Measurements from ENCODE around the gene CDSN. TPM values are rescaled to one million over a fixed set of nuclear protein-coding genes. Genes with fewer than 3 reads are reported as not detected.

The CDSN gene
- polyA plus RNA-seq, 2 of the 4 experiments (the other 2 are of a cell fraction): not detected

DNA sequence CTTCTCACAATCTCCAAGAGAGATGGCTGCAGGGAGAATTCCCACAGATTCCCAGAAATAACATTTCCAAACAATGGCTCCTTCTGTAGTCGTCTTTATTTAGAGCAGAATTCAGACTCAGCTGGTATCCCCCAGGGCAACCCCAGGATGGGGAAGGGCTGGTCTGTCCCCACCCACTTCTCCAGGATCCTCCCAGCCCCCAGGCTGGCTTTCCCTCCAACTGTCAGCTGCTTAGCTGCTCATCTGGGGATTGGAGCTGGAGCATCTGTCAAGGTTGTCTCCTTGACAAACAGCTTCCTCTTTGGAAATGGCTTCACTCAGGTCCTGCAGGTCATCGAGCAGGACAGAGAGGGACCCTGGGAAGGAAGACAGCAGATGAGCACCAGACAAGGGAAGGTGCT lies 22.1 kb upstream of the CDSN start:
- H3K4me2 ChIP-seq: no peak overlapping the region
- H3K27ac ChIP-seq: no peak overlapping the region
- DNase-seq (ENCODE audit: low read depth in 1 of 2, low spot score in 1 of 2) (no peak), ATAC-seq (no peak), FAIRE-seq (no peak)
- H3K9me3 ChIP-seq: no peaks in the 10 kb centered on the region
- WGBS (ENCODE audit: missing lambda C conversion rate): 58% methylated on average over 2 of the region's 2 CpGs
- H3K4me3 ChIP-seq: no peak overlapping the region
- ChIA-PET CTCF (interaction anchor here (0.9 to 2.3 kb wide), 3 partner anchors 10 to 224 kb away, joined by 3 to 5 read pairs (median 3); no protein-coding TSS in a partner anchor), POLR2A (no interaction called here)
- TF ChIP-seq ESRRA (IDR thresholded peaks at IDR 0.05; ENCODE audit: borderline replicate concordance, low read length) (no peak), BHLHE40 (IDR thresholded peaks at IDR 0.05; ENCODE audit: low read depth, low read length) (no peak), CHD4 (IDR thresholded peaks at IDR 0.05; ENCODE audit: borderline replicate concordance) (no peak), MYC (IDR thresholded peaks at IDR 0.05; ENCODE audit: borderline replicate concordance, low read length) (no peak), KDM5A (IDR thresholded peaks at IDR 0.05) (no peak), SREBF2 (IDR thresholded peaks at IDR 0.05) (no peak), EHMT2 (IDR thresholded peaks at IDR 0.05; ENCODE audit: low read depth) (no peak), NFE2L2 (conservative IDR thresholded peaks at IDR 0.05; ENCODE audit: low read length) (no peak), TFCP2L1 (CRISPR knock-in tag; IDR thresholded peaks at IDR 0.05) (no peak), EHF (CRISPR knock-in tag; IDR thresholded peaks at IDR 0.05) (no peak), SMC3 (IDR thresholded peaks at IDR 0.05) (no peak), ZNF302 (CRISPR knock-in tag; IDR thresholded peaks at IDR 0.05) (no peak), RAD21 (conservative IDR thresholded peaks at IDR 0.05 in 1 of 2, IDR thresholded peaks at IDR 0.05 in 1 of 2) (no peak)
- TF ChIP-seq, protein P1, sequence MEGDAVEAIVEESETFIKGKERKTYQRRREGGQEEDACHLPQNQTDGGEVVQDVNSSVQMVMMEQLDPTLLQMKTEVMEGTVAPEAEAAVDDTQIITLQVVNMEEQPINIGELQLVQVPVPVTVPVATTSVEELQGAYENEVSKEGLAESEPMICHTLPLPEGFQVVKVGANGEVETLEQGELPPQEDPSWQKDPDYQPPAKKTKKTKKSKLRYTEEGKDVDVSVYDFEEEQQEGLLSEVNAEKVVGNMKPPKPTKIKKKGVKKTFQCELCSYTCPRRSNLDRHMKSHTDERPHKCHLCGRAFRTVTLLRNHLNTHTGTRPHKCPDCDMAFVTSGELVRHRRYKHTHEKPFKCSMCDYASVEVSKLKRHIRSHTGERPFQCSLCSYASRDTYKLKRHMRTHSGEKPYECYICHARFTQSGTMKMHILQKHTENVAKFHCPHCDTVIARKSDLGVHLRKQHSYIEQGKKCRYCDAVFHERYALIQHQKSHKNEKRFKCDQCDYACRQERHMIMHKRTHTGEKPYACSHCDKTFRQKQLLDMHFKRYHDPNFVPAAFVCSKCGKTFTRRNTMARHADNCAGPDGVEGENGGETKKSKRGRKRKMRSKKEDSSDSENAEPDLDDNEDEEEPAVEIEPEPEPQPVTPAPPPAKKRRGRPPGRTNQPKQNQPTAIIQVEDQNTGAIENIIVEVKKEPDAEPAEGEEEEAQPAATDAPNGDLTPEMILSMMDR (IDR thresholded peaks at IDR 0.05): no peak
- TF ChIP-seq, protein P2, sequence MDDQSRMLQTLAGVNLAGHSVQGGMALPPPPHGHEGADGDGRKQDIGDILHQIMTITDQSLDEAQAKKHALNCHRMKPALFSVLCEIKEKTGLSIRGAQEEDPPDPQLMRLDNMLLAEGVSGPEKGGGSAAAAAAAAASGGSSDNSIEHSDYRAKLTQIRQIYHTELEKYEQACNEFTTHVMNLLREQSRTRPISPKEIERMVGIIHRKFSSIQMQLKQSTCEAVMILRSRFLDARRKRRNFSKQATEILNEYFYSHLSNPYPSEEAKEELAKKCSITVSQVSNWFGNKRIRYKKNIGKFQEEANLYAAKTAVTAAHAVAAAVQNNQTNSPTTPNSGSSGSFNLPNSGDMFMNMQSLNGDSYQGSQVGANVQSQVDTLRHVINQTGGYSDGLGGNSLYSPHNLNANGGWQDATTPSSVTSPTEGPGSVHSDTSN (IDR thresholded peaks at IDR 0.05): no peak
- TF ChIP-seq, protein P3, sequence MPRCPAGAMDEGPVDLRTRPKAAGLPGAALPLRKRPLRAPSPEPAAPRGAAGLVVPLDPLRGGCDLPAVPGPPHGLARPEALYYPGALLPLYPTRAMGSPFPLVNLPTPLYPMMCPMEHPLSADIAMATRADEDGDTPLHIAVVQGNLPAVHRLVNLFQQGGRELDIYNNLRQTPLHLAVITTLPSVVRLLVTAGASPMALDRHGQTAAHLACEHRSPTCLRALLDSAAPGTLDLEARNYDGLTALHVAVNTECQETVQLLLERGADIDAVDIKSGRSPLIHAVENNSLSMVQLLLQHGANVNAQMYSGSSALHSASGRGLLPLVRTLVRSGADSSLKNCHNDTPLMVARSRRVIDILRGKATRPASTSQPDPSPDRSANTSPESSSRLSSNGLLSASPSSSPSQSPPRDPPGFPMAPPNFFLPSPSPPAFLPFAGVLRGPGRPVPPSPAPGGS (IDR thresholded peaks at IDR 0.05): no peak
- TF ChIP-seq, protein P4, sequence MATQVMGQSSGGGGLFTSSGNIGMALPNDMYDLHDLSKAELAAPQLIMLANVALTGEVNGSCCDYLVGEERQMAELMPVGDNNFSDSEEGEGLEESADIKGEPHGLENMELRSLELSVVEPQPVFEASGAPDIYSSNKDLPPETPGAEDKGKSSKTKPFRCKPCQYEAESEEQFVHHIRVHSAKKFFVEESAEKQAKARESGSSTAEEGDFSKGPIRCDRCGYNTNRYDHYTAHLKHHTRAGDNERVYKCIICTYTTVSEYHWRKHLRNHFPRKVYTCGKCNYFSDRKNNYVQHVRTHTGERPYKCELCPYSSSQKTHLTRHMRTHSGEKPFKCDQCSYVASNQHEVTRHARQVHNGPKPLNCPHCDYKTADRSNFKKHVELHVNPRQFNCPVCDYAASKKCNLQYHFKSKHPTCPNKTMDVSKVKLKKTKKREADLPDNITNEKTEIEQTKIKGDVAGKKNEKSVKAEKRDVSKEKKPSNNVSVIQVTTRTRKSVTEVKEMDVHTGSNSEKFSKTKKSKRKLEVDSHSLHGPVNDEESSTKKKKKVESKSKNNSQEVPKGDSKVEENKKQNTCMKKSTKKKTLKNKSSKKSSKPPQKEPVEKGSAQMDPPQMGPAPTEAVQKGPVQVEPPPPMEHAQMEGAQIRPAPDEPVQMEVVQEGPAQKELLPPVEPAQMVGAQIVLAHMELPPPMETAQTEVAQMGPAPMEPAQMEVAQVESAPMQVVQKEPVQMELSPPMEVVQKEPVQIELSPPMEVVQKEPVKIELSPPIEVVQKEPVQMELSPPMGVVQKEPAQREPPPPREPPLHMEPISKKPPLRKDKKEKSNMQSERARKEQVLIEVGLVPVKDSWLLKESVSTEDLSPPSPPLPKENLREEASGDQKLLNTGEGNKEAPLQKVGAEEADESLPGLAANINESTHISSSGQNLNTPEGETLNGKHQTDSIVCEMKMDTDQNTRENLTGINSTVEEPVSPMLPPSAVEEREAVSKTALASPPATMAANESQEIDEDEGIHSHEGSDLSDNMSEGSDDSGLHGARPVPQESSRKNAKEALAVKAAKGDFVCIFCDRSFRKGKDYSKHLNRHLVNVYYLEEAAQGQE (IDR thresholded peaks at IDR 0.05): no peak
- H3K4me1 ChIP-seq: peaks cover 10% of the 10 kb centered on the region; the same call in 2 of the 3 replicates

DNA sequence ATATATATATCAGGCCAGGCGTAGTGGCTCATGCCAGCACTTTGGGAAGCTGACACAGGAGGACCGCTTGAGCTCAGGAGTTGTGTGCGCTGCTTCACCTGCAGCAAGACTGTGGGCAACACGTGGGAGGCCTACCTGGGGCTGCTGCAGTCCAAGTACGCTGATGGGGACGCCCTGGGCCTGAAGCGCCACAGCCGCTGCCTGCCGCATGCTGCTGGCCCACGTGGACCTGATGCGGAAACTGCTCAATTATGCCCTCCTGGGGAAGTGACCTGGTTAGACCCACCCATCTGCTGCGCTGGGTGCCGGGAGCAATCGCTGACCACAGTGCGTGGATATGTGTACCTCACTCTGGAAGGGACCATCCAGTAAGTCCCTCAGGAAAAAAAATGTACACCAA lies 20.4 kb upstream of the CDSN start:
- Histone ChIP-seq H3K27ac (no peak overlapping the region), H3K4me3 (no peak overlapping the region), H3K4me1 (peaks cover 10% of the 10 kb centered on the region; the same call in 2 of the 3 replicates), H3K9me3 (no peaks in the 10 kb centered on the region), H3K4me2 (no peak overlapping the region)
- CTCF ChIA-PET: interaction anchor here (1.2 to 5.1 kb wide), 4 partner anchors 10 to 226 kb away, joined by 5 to 70 read pairs (median 8); no protein-coding TSS in a partner anchor
- FAIRE-seq (no peak), DNase-seq (ENCODE audit: low read depth in 1 of 2, low spot score in 1 of 2) (no peak), ATAC-seq (no peak)
- POLR2A ChIA-PET: no interaction called here
- 73% methylated on average over 10 of the region's 15 CpGs for WGBS (ENCODE audit: missing lambda C conversion rate)
- TF ChIP-seq, protein P2 (IDR thresholded peaks at IDR 0.05): no peak
- TF ChIP-seq, protein P5, sequence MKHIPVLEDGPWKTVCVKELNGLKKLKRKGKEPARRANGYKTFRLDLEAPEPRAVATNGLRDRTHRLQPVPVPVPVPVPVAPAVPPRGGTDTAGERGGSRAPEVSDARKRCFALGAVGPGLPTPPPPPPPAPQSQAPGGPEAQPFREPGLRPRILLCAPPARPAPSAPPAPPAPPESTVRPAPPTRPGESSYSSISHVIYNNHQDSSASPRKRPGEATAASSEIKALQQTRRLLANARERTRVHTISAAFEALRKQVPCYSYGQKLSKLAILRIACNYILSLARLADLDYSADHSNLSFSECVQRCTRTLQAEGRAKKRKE (CRISPR knock-in tag; IDR thresholded peaks at IDR 0.05; ENCODE audit: low read depth): no peak
- TF ChIP-seq JUN (IDR thresholded peaks at IDR 0.05) (no peak), NR3C1 (IDR thresholded peaks at IDR 0.05) (no peak), RARB (CRISPR knock-in tag; IDR thresholded peaks at IDR 0.05) (no peak), PHF8 (IDR thresholded peaks at IDR 0.05; ENCODE audit: borderline replicate concordance, low read depth) (no peak), KDM1A (IDR thresholded peaks at IDR 0.05; ENCODE audit: low read depth) (no peak), POLR2A (IDR thresholded peaks at IDR 0.05; ENCODE audit: low read length) (no peak), SMC3 (IDR thresholded peaks at IDR 0.05) (no peak), RCOR1 (IDR thresholded peaks at IDR 0.05; ENCODE audit: low read depth, low read length) (no peak), JUNB (IDR thresholded peaks at IDR 0.05) (no peak), NFE2L2 (conservative IDR thresholded peaks at IDR 0.05; ENCODE audit: low read length) (no peak), CBX2 (IDR thresholded peaks at IDR 0.05; ENCODE audit: borderline replicate concordance, low read depth) (no peak), TFCP2L1 (CRISPR knock-in tag; IDR thresholded peaks at IDR 0.05) (no peak)
- TF ChIP-seq, protein P6, sequence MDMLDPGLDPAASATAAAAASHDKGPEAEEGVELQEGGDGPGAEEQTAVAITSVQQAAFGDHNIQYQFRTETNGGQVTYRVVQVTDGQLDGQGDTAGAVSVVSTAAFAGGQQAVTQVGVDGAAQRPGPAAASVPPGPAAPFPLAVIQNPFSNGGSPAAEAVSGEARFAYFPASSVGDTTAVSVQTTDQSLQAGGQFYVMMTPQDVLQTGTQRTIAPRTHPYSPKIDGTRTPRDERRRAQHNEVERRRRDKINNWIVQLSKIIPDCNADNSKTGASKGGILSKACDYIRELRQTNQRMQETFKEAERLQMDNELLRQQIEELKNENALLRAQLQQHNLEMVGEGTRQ (IDR thresholded peaks at IDR 0.05): no peak

All from A549 (cell line).